Fibroblast of lung (primary cell): ENCODE measurements around the gene KCNMA1. TPM values are rescaled to one million over a fixed set of nuclear protein-coding genes. Genes with fewer than 3 reads are reported as not detected.

ENCODE experiments used
- DNase-seq, 2 donors: peaks; one replicate each; pipeline versions ENCODE4 v3.0.0 to v3.0.0-alpha.2; 2010; ENCODE audit warnings: low read depth in 2 of 2
- H2AFZ ChIP-seq: 2 replicates; pipeline ENCODE4 v1.5.1; 2012; ENCODE audit warnings: low read length, control low read depth, inconsistent platforms
- H3K27ac ChIP-seq: 2 replicates; pipeline ENCODE4 v1.5.1; 2011; ENCODE audit warnings: low read length, control low read depth; ENCODE audit not compliant: insufficient read depth
- H3K27me3 ChIP-seq: 2 replicates; pipeline ENCODE4 v1.5.1; 2011; ENCODE audit warnings: mild to moderate bottlenecking, low read length; ENCODE audit not compliant: control insufficient read depth, insufficient read depth
- H3K36me3 ChIP-seq: 2 replicates; pipeline ENCODE4 v1.5.1; 2011; ENCODE audit warnings: low read length; ENCODE audit not compliant: control insufficient read depth, insufficient read depth
- H3K4me1 ChIP-seq: 2 replicates; pipeline ENCODE4 v1.5.1; 2011; ENCODE audit warnings: low read length; ENCODE audit not compliant: control insufficient read depth, insufficient read depth; ENCODE audit errors: extremely low read depth
- H3K4me2 ChIP-seq: 2 replicates; pipeline ENCODE4 v1.5.1; 2011; ENCODE audit warnings: low read length, control low read depth; ENCODE audit not compliant: insufficient read depth; ENCODE audit errors: extremely low read depth
- H3K4me3 ChIP-seq, 4 experiments: fragments of 200-600 bp in 1 of 4; sonication (generic) in 1 of 4; replicated peaks in 1 of 4; 2 replicates each; pipeline ENCODE4 v1.5.1; 2011 to 2016; ENCODE audit warnings: low read length in 4 of 4, low read depth in 3 of 4, mild to moderate bottlenecking in 3 of 4, control low read depth in 2 of 4, inconsistent platforms in 1 of 4, mixed read lengths in 1 of 4; ENCODE audit not compliant: insufficient read depth in 1 of 4; ENCODE audit errors: control extremely low read depth in 1 of 4
- H3K79me2 ChIP-seq: 2 replicates; pipeline ENCODE4 v1.5.1; 2012; ENCODE audit warnings: mild to moderate bottlenecking, low read length, inconsistent platforms; ENCODE audit not compliant: control insufficient read depth, insufficient read depth
- H3K9ac ChIP-seq: 2 replicates; pipeline ENCODE4 v1.5.1; 2011; ENCODE audit warnings: mild to moderate bottlenecking, low read length, control low read depth; ENCODE audit not compliant: insufficient read depth
- H3K9me3 ChIP-seq: 2 replicates; pipeline ENCODE4 v1.5.1; 2012; ENCODE audit warnings: low read depth, low read length; ENCODE audit not compliant: control insufficient read depth, insufficient read depth
- H4K20me1 ChIP-seq: 2 replicates; pipeline ENCODE4 v1.5.1; 2011; ENCODE audit warnings: low read length; ENCODE audit not compliant: control insufficient read depth, insufficient read depth; ENCODE audit errors: extremely low read depth
- EZH2 ChIP-seq: IDR thresholded peaks from 2 replicates; pipeline ENCODE4 v1.5.1; 2012; ENCODE audit warnings: low read length, control low read depth, mild to moderate bottlenecking; ENCODE audit errors: missing control alignments
- polyA plus RNA-seq, 2 donors: library from polyadenylated mRNA; depleted of rRNA in 1 of 2; stranded (reverse) in 1 of 2; unstranded in 1 of 2; fragments of >200 nt; gene quantifications; 2 replicates each; pipeline ENCODE4 v1.2.1, GENCODE V29; 2011 to 2012; ENCODE audit warnings: missing spikeins in 1 of 2
- total RNA-seq: library from RNA; depleted of rRNA; stranded (reverse); fragments of >200 nt; gene quantifications from 2 replicates; pipeline ENCODE4 v1.2.1, GENCODE V29; 2014
- TF ChIP-seq, protein P1 (sequence below), 2 donors: IDR thresholded peaks in 1 of 2; conservative IDR thresholded peaks in 1 of 2; 1 replicate in 1 of 2; 2 replicates in 1 of 2; pipeline ENCODE4 v1.5.1; 2011 to 2012; ENCODE audit warnings: low read length in 2 of 2, control low read depth in 1 of 2, inconsistent platforms in 1 of 2, low read depth in 1 of 2, mild to moderate bottlenecking in 1 of 2

Gene KCNMA1
- total and polyA plus RNA-seq, 2 donors (not counting 1 experiment from before 2014, with no cell fraction given): 31.0 to 138 TPM

DNA sequence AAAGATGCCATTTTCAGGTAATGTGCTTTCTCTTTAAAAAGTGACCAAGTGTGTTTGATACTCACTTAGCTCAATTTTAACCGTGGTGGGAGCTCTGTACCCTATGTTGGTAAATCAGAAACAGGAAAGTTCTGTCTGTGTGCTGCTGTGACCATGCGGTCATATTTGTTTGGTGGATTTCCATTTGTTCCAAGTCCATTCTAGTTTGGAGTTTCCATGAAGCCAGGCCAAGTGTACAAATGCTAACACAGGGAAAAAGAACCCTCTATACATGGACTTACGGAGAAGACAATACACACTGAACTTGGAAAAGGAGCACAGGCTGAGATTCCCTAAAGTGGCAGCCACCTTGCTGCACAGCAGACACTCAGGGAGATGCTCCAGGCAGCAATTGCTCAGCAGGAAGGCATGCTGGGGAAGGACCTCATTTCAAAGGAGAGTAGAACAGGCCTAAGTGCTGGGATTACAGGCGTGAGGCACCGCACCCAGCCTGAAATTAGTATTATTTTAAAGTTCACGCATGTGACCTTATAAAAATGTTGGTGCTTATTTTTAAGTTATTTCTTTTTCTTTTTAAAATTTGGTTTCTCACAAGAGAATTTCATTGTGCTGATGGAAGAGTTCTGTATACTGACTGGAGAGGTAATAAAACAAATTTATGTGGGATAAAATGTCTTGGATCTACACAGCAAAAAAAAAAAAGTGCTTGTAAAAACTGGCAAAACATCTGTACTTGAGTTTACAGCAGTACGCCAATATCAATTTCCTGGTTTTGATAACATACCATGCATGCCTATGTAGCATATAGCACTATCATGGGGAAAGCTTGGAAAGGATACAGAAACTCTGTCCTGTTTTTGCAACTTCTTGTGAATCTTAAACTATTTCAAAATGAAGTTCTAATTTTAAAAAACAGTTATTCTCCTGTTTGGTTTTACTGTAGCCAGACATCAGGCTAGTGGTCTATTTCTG, 436.2 kb downstream of the KCNMA1 start:
- no peaks in the 10 kb centered on the region for H3K9me3 ChIP-seq
- no peak overlapping the region for H3K27ac ChIP-seq
- no peak overlapping the region for H2AFZ ChIP-seq
- no peaks in the 10 kb centered on the region for H3K27me3 ChIP-seq
- H4K20me1 ChIP-seq: no peaks in the 10 kb centered on the region
- no peaks in the 10 kb centered on the region for H3K36me3 ChIP-seq
- TF ChIP-seq, protein P1, sequence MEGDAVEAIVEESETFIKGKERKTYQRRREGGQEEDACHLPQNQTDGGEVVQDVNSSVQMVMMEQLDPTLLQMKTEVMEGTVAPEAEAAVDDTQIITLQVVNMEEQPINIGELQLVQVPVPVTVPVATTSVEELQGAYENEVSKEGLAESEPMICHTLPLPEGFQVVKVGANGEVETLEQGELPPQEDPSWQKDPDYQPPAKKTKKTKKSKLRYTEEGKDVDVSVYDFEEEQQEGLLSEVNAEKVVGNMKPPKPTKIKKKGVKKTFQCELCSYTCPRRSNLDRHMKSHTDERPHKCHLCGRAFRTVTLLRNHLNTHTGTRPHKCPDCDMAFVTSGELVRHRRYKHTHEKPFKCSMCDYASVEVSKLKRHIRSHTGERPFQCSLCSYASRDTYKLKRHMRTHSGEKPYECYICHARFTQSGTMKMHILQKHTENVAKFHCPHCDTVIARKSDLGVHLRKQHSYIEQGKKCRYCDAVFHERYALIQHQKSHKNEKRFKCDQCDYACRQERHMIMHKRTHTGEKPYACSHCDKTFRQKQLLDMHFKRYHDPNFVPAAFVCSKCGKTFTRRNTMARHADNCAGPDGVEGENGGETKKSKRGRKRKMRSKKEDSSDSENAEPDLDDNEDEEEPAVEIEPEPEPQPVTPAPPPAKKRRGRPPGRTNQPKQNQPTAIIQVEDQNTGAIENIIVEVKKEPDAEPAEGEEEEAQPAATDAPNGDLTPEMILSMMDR (conservative IDR thresholded peaks at IDR 0.05 in 1 of 2, IDR thresholded peaks at IDR 0.05 in 1 of 2; ENCODE audit: low read depth in 1 of 2, low read length in 2 of 2): no peak
- no peak for TF ChIP-seq EZH2
- no peak overlapping the region for H3K4me3 ChIP-seq
- no peak overlapping the region for H3K9ac ChIP-seq
- no peaks in the 10 kb centered on the region for H3K4me1 ChIP-seq
- no peak for DNase-seq
- H3K79me2 ChIP-seq: no peaks in the 10 kb centered on the region
- H3K4me2 ChIP-seq: no peak overlapping the region

DNA sequence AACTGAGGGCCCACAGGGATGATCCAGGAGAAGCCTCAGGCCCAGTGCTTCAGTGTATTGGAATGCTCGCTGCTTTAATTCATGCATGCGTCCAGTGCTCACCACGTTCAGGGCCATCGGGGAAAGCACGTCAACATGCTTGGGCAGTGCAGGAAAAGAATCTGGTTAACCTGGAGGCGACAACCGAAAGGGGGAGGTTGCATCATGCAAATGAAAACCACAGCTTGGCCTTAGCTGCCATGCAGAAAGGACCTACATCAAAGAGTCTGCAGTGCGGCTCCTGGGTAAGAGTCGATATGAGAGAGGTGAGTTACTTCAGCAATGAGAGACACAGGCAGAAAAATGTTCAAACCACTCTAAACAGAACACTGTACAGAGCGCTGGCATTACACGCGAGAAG, 440.1 kb downstream of the KCNMA1 start:
- TF ChIP-seq, protein P1 (conservative IDR thresholded peaks at IDR 0.05 in 1 of 2, IDR thresholded peaks at IDR 0.05 in 1 of 2; ENCODE audit: low read depth in 1 of 2, low read length in 2 of 2): no peak
- no peak for TF ChIP-seq EZH2
- Histone ChIP-seq H3K4me2 (no peak overlapping the region), H4K20me1 (no peaks in the 10 kb centered on the region), H3K36me3 (no peaks in the 10 kb centered on the region), H3K79me2 (no peaks in the 10 kb centered on the region), H2AFZ (no peak overlapping the region), H3K4me3 (no peak overlapping the region), H3K9me3 (no peaks in the 10 kb centered on the region), H3K27me3 (no peaks in the 10 kb centered on the region), H3K9ac (no peak overlapping the region), H3K27ac (no peak overlapping the region), H3K4me1 (peaks cover 2% of the 10 kb centered on the region)
- DNase-seq: no peak

DNA sequence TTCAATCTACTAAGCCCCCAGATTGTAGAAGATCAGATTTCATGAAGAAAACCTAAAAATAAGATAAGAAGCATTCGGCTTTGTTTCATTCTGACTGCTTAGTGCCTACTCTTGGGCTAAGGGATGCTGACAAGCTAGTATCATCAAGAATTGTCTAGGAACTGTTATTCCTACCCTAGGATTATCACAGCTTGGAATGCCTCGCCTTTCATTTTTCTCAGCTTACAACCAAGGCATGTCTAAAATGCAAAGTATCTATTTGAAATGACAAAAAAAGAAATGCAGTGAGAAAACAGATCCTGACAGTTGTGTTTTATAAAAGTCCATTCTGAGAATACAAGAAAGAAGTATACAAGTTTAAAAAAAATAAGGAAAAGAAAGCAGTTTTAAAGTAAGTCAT, 441.0 kb downstream of the KCNMA1 start:
- no peak overlapping the region for H3K4me2 ChIP-seq
- H3K4me3 ChIP-seq: no peak overlapping the region
- peak in 1 of 2 donors; percentile 37 for DNase-seq
- peaks cover 2% of the 10 kb centered on the region for H3K4me1 ChIP-seq
- no peak overlapping the region for H3K27ac ChIP-seq
- H3K36me3 ChIP-seq: no peaks in the 10 kb centered on the region
- H3K9me3 ChIP-seq: no peaks in the 10 kb centered on the region
- no peak overlapping the region for H3K9ac ChIP-seq
- H3K27me3 ChIP-seq: no peaks in the 10 kb centered on the region
- H4K20me1 ChIP-seq: no peaks in the 10 kb centered on the region
- TF ChIP-seq EZH2: no peak
- TF ChIP-seq, protein P1 (conservative IDR thresholded peaks at IDR 0.05 in 1 of 2, IDR thresholded peaks at IDR 0.05 in 1 of 2; ENCODE audit: low read depth in 1 of 2, low read length in 2 of 2): no peak
- H3K79me2 ChIP-seq: no peaks in the 10 kb centered on the region
- no peak overlapping the region for H2AFZ ChIP-seq
